CD14-positive monocyte (primary cell): ENCODE measurements around the gene MAP3K3. TPM values are rescaled to one million over a fixed set of nuclear protein-coding genes. Genes with fewer than 3 reads are reported as not detected.

Source experiments
- DNase-seq, 3 donors: peaks; one replicate each; pipeline ENCODE4 v3.0.0-alpha.2; 2011 to 2022
- H2AFZ ChIP-seq: 2 replicates; pipeline ENCODE4 v1.6.0; 2012; ENCODE audit warnings: mild to moderate bottlenecking, low read depth, low read length, inconsistent platforms; ENCODE audit not compliant: insufficient read depth, poor library complexity, severe bottlenecking
- H3K27ac ChIP-seq, 2 donors: 1 replicate in 1 of 2; 2 replicates in 1 of 2; pipeline ENCODE4 v1.5.1; 2012 to 2013; ENCODE audit warnings: low read length in 2 of 2, control low read depth in 1 of 2, inconsistent platforms in 1 of 2, low read depth in 1 of 2, mild to moderate bottlenecking in 1 of 2
- H3K27me3 ChIP-seq, 2 donors: one replicate each; pipeline versions ENCODE4 v1.6.0 to v1.6.1; 2011 to 2013; ENCODE audit warnings: low read length in 2 of 2; ENCODE audit not compliant: control insufficient read depth in 2 of 2, insufficient read depth in 2 of 2
- H3K36me3 ChIP-seq, 2 donors: replicated peaks in 1 of 2; 1 replicate in 1 of 2; 2 replicates in 1 of 2; pipeline versions ENCODE4 v1.5.1 to v1.6.1; 2012 to 2013; ENCODE audit warnings: low read length in 2 of 2, control low read depth in 1 of 2, inconsistent platforms in 1 of 2, mild to moderate bottlenecking in 1 of 2; ENCODE audit not compliant: insufficient read depth in 2 of 2, control insufficient read depth in 1 of 2
- H3K4me1 ChIP-seq, 2 donors: 1 replicate in 1 of 2; 2 replicates in 1 of 2; pipeline versions ENCODE4 v1.5.1 to v1.6.1; 2012 to 2013; ENCODE audit warnings: low read length in 2 of 2, control low read depth in 1 of 2, inconsistent platforms in 1 of 2, mild to moderate bottlenecking in 1 of 2, moderate library complexity in 1 of 2; ENCODE audit not compliant: insufficient read depth in 2 of 2, control insufficient read depth in 1 of 2
- H3K4me2 ChIP-seq: replicated peaks from 2 replicates; pipeline ENCODE3; 2012; ENCODE audit warnings: low read length, moderate library complexity, mild to moderate bottlenecking; ENCODE audit not compliant: poor library complexity, severe bottlenecking; ENCODE audit errors: extremely low read depth
- H3K4me3 ChIP-seq, 3 experiments: fragments of 200-600 bp in 1 of 3; sonication (generic) in 1 of 3; replicated peaks in 1 of 3; 1 replicate in 2 of 3; 2 replicates in 1 of 3; pipeline ENCODE4 v1.5.1; 2011 to 2013; ENCODE audit warnings: low read length in 3 of 3, mild to moderate bottlenecking in 3 of 3, control low read depth in 2 of 3, low read depth in 2 of 3, inconsistent platforms in 1 of 3, moderate library complexity in 1 of 3
- H3K79me2 ChIP-seq: 2 replicates; pipeline ENCODE4 v1.6.0; 2012; ENCODE audit warnings: mild to moderate bottlenecking, control low read depth, inconsistent platforms, low read length, moderate library complexity; ENCODE audit not compliant: insufficient read depth
- H3K9ac ChIP-seq: 2 replicates; pipeline ENCODE4 v1.6.0; 2017; ENCODE audit warnings: low read length, mild to moderate bottlenecking; ENCODE audit not compliant: insufficient read depth, poor library complexity, severe bottlenecking
- H3K9me3 ChIP-seq, 2 donors: replicated peaks in 1 of 2; 1 replicate in 1 of 2; 2 replicates in 1 of 2; pipeline versions ENCODE4 v1.5.1 to v1.6.1; 2012 to 2013; ENCODE audit warnings: low read length in 2 of 2, control low read depth in 1 of 2; ENCODE audit not compliant: control insufficient read depth in 1 of 2, insufficient read depth in 1 of 2
- H4K20me1 ChIP-seq: 2 replicates; pipeline ENCODE4 v1.6.0; 2012; ENCODE audit warnings: mild to moderate bottlenecking, low read length, control low read depth, moderate library complexity; ENCODE audit not compliant: insufficient read depth
- H3K27ac Mint-ChIP-seq, 7 donors: one replicate each; pipeline ENCODE4 v1.8.0; 2020; ENCODE audit warnings: mild to moderate bottlenecking in 7 of 7, mixed read lengths in 7 of 7, moderate library complexity in 6 of 7, inconsistent platforms in 2 of 7
- H3K27me3 Mint-ChIP-seq, 3 donors: one replicate each; pipeline ENCODE4 v1.8.0; 2021 to 2022; ENCODE audit warnings: low read depth in 3 of 3, mild to moderate bottlenecking in 3 of 3, mixed read lengths in 3 of 3, moderate library complexity in 3 of 3, inconsistent platforms in 1 of 3
- H3K36me3 Mint-ChIP-seq, 2 donors: one replicate each; pipeline ENCODE4 v1.8.0; 2020; ENCODE audit warnings: mixed read lengths in 2 of 2, inconsistent platforms in 1 of 2, mild to moderate bottlenecking in 1 of 2
- H3K4me1 Mint-ChIP-seq: one replicate; pipeline ENCODE4 v1.8.0; 2020; ENCODE audit warnings: mild to moderate bottlenecking, mixed read lengths
- H3K4me3 Mint-ChIP-seq, 2 donors: one replicate each; pipeline ENCODE4 v1.8.0; 2020; ENCODE audit warnings: mild to moderate bottlenecking in 2 of 2, mixed read lengths in 2 of 2, moderate library complexity in 1 of 2
- H3K9me3 Mint-ChIP-seq, 7 donors: one replicate each; pipeline ENCODE4 v1.8.0; 2020 to 2022; ENCODE audit warnings: mixed read lengths in 7 of 7, mild to moderate bottlenecking in 6 of 7, moderate library complexity in 6 of 7, inconsistent platforms in 2 of 7
- CTCF ChIP-seq: fragments of 200-600 bp; IDR thresholded peaks from one replicate; pipeline ENCODE4 v1.8.0; 2022; ENCODE audit warnings: antibody characterized with exemption, mild to moderate bottlenecking
- WGBS: methylation state at CpG from one replicate; pipeline ENCODE4 v1.1.5; 2013; ENCODE audit warnings: missing lambda C conversion rate; ENCODE audit not compliant: insufficient coverage; 5-methylcytosine and 5-hydroxymethylcytosine counted together
- intact Hi-C, 2 donors: fragments of 100-400 bp; cut with micrococcal nuclease; formaldehyde crosslinking; loops; one replicate each; pipeline versions ENCODE4 v1.15.0 to v1.15.1; 2023
- polyA plus RNA-seq, 3 donors: library from polyadenylated mRNA; depleted of rRNA in 1 of 3; unstranded in 2 of 3; stranded (reverse) in 1 of 3; fragments of 300-500 nt in 2 of 3; fragments of >200 nt in 1 of 3; fragmentation: Illumina TruSeq in 2 of 3; gene quantifications; 1 replicate in 2 of 3; 2 replicates in 1 of 3; pipeline ENCODE4 v1.2.3, GENCODE V29; 2012 to 2021

MAP3K3 gene
- polyA plus RNA-seq, 3 donors = 52.2 to 219 (median 63.6) TPM

GRCh38 chr17:63722403-63722802 lies 100.2 kb downstream of the MAP3K3 start:
- intact Hi-C loops = no loop called here
- DNase-seq = no peak
- H3K79me2 ChIP-seq = no peaks in the 10 kb centered on the region
- H3K4me1 ChIP-seq = no peaks in the 10 kb centered on the region
- no peak overlapping the region for H2AFZ ChIP-seq
- no peaks in the 10 kb centered on the region for H4K20me1 ChIP-seq
- no peak for TF ChIP-seq CTCF
- no peak overlapping the region for H3K4me3 Mint-ChIP-seq
- WGBS = no CpG with 5 or more reads among the region's 2 CpGs
- no peak overlapping the region for H3K9ac ChIP-seq
- no peak overlapping the region for H3K4me3 ChIP-seq
- no peak overlapping the region for H3K27ac ChIP-seq
- H3K9me3 ChIP-seq = no peaks in the 10 kb centered on the region
- no peaks in the 10 kb centered on the region for H3K4me1 Mint-ChIP-seq
- H3K27ac Mint-ChIP-seq = no peak overlapping the region
- peaks cover 37 to 59% of the 10 kb centered on the region in 2 donors for H3K36me3 Mint-ChIP-seq
- peaks cover 36 to 70% of the 10 kb centered on the region in 2 donors for H3K36me3 ChIP-seq
- no peaks in the 10 kb centered on the region for H3K27me3 Mint-ChIP-seq
- H3K27me3 ChIP-seq = no peaks in the 10 kb centered on the region
- no peak overlapping the region for H3K4me2 ChIP-seq
- H3K9me3 Mint-ChIP-seq = no peaks in the 10 kb centered on the region

DNA sequence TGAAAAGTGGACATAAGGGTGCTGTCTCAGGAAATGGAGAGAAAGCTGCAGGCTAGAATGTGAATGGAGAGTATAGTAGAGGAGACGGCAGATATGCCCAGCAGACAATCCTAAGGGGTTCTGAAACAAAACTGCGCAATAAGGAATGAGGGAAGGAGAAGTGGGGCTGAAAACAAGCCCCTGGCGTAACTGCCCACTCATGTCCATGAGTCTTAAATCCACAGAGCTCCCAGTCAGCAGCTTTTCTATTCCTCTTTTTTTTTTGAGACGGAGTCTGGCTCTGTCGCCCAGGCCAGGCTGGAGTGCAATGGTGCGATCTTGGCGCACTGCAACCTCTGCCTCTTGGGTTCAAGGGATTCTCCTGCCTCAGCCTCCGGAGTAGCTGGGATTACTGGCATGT lies 113.5 kb downstream of the MAP3K3 start:
- Mint-ChIP-seq H3K4me1 (peaks cover 7% of the 10 kb centered on the region), H3K9me3 (no peaks in the 10 kb centered on the region), H3K4me3 (no peak overlapping the region), H3K27ac (no peak overlapping the region), H3K27me3 (no peaks in the 10 kb centered on the region), H3K36me3 (peaks cover 5 to 17% of the 10 kb centered on the region in 2 donors)
- WGBS = 92% methylated on average over 6 of the region's 8 CpGs
- Histone ChIP-seq H3K79me2 (peaks cover 73% of the 10 kb centered on the region), H3K9me3 (no peaks in the 10 kb centered on the region), H3K9ac (no peak overlapping the region), H3K4me3 (no peak overlapping the region), H2AFZ (no peak overlapping the region), H3K4me1 (peaks cover 6 to 7% of the 10 kb centered on the region in 2 donors), H4K20me1 (peaks cover 6% of the 10 kb centered on the region), H3K27me3 (no peaks in the 10 kb centered on the region), H3K36me3 (peaks cover 0 to 11% of the 10 kb centered on the region in 2 donors), H3K4me2 (no peak overlapping the region), H3K27ac (no peak overlapping the region)
- intact Hi-C loops = no loop called here
- TF ChIP-seq CTCF = no peak
- no peak for DNase-seq
